Panc1 (cell line): ENCODE measurements around the gene SUPT16H. TPM values are rescaled to one million over a fixed set of nuclear protein-coding genes. Genes with fewer than 3 reads are reported as not detected.

Experiments used
- ATAC-seq: fragments of 200-7000 bp; cut with Tn5 transposase; 2 replicates; pipeline ENCODE4 v1.9.1; 2020; ENCODE audit warnings: mild to moderate bottlenecking, moderate library complexity
- BruUV-seq: library from RNA; stranded (reverse); fragments of 400-500 nt; replicated peaks from 2 replicates; lab custom pipeline; 2021; lab: Mats Ljungman, UMichigan
- CTCF ChIA-PET: fragments of 300-600 bp; sonication (Branson Sonifier 250); formaldehyde crosslinking; loops from one replicate; lab custom pipeline; 2022; ENCODE audit warnings: antibody characterized with exemption; lab: Charles Lee
- POLR2A ChIA-PET: fragments of 300-600 bp; sonication (Branson Sonifier 250); formaldehyde crosslinking; loops from one replicate; lab custom pipeline; 2022; ENCODE audit warnings: antibody characterized with exemption; lab: Charles Lee
- DNase-seq: peaks from one replicate; pipeline ENCODE4 v3.0.0-alpha.2; 2010; ENCODE audit warnings: low read depth, low spot score
- H3K27ac ChIP-seq: 2 replicates; pipeline ENCODE4 v1.5.1; 2011; ENCODE audit warnings: mild to moderate bottlenecking, low read length, inconsistent platforms
- H3K27me3 ChIP-seq: fragments of 200-500 bp; sonication (Bioruptor generic); 2 replicates; pipeline ENCODE4 v1.6.0; 2014; ENCODE audit warnings: low read length, inconsistent platforms; ENCODE audit not compliant: control insufficient read depth, insufficient read depth
- H3K36me3 ChIP-seq: fragments of 200-500 bp; sonication (Bioruptor generic); 2 replicates; pipeline ENCODE4 v1.5.1; 2014; ENCODE audit warnings: inconsistent platforms, mild to moderate bottlenecking, low read length, moderate library complexity; ENCODE audit not compliant: control insufficient read depth, insufficient read depth
- H3K4me1 ChIP-seq: 2 replicates; pipeline ENCODE4 v1.5.1; 2011; ENCODE audit warnings: inconsistent platforms, mild to moderate bottlenecking, low read length, moderate library complexity; ENCODE audit not compliant: control insufficient read depth, insufficient read depth
- H3K4me3 ChIP-seq, 2 experiments: 2 replicates each; pipeline ENCODE4 v1.5.1; 2011 to 2012; ENCODE audit warnings: low read depth in 2 of 2, low read length in 2 of 2, mild to moderate bottlenecking in 2 of 2, inconsistent platforms in 1 of 2, moderate library complexity in 1 of 2
- H3K9me3 ChIP-seq: fragments of 200-500 bp; sonication (Bioruptor generic); 2 replicates; pipeline ENCODE4 v1.5.1; 2014; ENCODE audit warnings: low read depth, mild to moderate bottlenecking, inconsistent platforms, low read length, moderate library complexity; ENCODE audit not compliant: control insufficient read depth, insufficient read depth
- POLR2AphosphoS5 ChIP-seq: IDR thresholded peaks from 2 replicates; pipeline ENCODE4 v1.6.1; 2012; ENCODE audit warnings: mild to moderate bottlenecking, low read depth, low read length, moderate library complexity
- REST ChIP-seq, 2 experiments: IDR thresholded peaks; 2 replicates each; pipeline ENCODE4 v1.6.1; 2011 to 2012; ENCODE audit warnings: low read depth in 2 of 2, control low read depth in 1 of 2, low read length in 1 of 2, mild to moderate bottlenecking in 1 of 2, moderate library complexity in 1 of 2; ENCODE audit not compliant: insufficient read depth in 1 of 2
- SIN3A ChIP-seq: IDR thresholded peaks from 2 replicates; pipeline ENCODE4 v1.6.1; 2012; ENCODE audit warnings: low read depth, mild to moderate bottlenecking, low read length, moderate library complexity, borderline replicate concordance; ENCODE audit not compliant: insufficient read depth
- TCF7L2 ChIP-seq: IDR thresholded peaks from 2 replicates; pipeline ENCODE4 v1.6.1; 2011; ENCODE audit warnings: mild to moderate bottlenecking, low read depth, low read length, inconsistent platforms
- in situ Hi-C: cut with HindIII; loops from 2 replicates; pipeline ENCODE4 v1.10.0; 2016; ENCODE audit warnings: low sequenced_read_pairs, low pct_unique_long_range_greater_than_20kb
- intact Hi-C: fragments of 100-400 bp; cut with micrococcal nuclease; formaldehyde crosslinking; loops from one replicate; pipeline ENCODE4 v1.10.0; 2022; ENCODE audit not compliant: unreplicated experiment
- total RNA-seq: library from RNA; stranded (reverse); gene quantifications from one replicate; pipeline ENCODE4 v1.2.1, GENCODE V29; 2021; ENCODE audit not compliant: unreplicated experiment
- TF ChIP-seq, protein P1 (sequence below): fragments of 450-650 bp; IDR thresholded peaks from 2 replicates; pipeline ENCODE4 v1.5.1; 2017; ENCODE audit warnings: mild to moderate bottlenecking

SUPT16H gene
- total RNA-seq, 1 experiment from 2014 or later: 84.5 TPM

DNA sequence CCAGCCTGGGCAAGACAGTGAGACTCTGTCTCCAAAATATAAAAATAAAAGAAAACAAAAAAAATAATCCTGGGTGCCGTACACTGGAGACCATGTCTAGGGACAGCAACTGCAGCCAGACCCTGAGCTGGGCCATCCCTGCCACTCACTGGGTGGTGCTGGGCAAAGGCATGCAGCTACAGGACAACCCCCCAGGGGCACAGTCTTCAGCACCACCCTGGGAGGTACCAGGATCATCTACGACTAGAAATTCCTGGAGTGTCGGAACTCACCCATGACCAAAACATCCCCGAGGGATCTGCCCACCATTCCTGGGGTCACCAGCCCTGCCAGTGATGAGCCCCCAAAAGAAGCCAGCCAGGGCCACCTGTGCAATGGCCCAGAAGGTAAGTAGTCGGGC lies 35.7 kb upstream of the SUPT16H start:
- DNase-seq: no peak
- H3K9me3 ChIP-seq: no peaks in the 10 kb centered on the region
- no peaks in the 10 kb centered on the region for H3K4me1 ChIP-seq
- intact Hi-C loops (no loop called here), in situ Hi-C loops (no loop called here)
- no peak overlapping the region for H3K4me3 ChIP-seq
- no peak for TF ChIP-seq TCF7L2
- no peak for TF ChIP-seq POLR2AphosphoS5
- TF ChIP-seq, protein P1, sequence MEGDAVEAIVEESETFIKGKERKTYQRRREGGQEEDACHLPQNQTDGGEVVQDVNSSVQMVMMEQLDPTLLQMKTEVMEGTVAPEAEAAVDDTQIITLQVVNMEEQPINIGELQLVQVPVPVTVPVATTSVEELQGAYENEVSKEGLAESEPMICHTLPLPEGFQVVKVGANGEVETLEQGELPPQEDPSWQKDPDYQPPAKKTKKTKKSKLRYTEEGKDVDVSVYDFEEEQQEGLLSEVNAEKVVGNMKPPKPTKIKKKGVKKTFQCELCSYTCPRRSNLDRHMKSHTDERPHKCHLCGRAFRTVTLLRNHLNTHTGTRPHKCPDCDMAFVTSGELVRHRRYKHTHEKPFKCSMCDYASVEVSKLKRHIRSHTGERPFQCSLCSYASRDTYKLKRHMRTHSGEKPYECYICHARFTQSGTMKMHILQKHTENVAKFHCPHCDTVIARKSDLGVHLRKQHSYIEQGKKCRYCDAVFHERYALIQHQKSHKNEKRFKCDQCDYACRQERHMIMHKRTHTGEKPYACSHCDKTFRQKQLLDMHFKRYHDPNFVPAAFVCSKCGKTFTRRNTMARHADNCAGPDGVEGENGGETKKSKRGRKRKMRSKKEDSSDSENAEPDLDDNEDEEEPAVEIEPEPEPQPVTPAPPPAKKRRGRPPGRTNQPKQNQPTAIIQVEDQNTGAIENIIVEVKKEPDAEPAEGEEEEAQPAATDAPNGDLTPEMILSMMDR: no peak
- BruUV-seq: no TSS peak
- CTCF ChIA-PET: no interaction called here
- POLR2A ChIA-PET: no interaction called here
- H3K36me3 ChIP-seq: peaks cover 17% of the 10 kb centered on the region
- H3K27me3 ChIP-seq: no peaks in the 10 kb centered on the region
- no peak overlapping the region for H3K27ac ChIP-seq
- ATAC-seq: no peak

GRCh38 chr14:21415329-21415728 lies 31.5 kb upstream of the SUPT16H start:
- Histone ChIP-seq H3K27me3 (no peaks in the 10 kb centered on the region), H3K4me3 (no peak overlapping the region), H3K27ac (no peak overlapping the region), H3K36me3 (peaks cover 32% of the 10 kb centered on the region), H3K4me1 (no peaks in the 10 kb centered on the region), H3K9me3 (no peaks in the 10 kb centered on the region)
- POLR2A ChIA-PET: no interaction called here
- CTCF ChIA-PET: no interaction called here
- intact Hi-C loops: no loop called here
- BruUV-seq: no TSS peak
- DNase-seq: no peak
- ATAC-seq: no peak
- in situ Hi-C loops: no loop called here
- TF ChIP-seq TCF7L2 (no peak), REST (IDR thresholded peaks at IDR 0.05; ENCODE audit: insufficient read depth in 1 of 2, low read depth in 2 of 2, low read length in 1 of 2) (no peak), SIN3A (no peak), POLR2AphosphoS5 (no peak)
- TF ChIP-seq, protein P1: no peak
